T-cell (primary cell): ENCODE results near the gene PPARA. TPM values are rescaled to one million over a fixed set of nuclear protein-coding genes. Genes with fewer than 3 reads are reported as not detected.

Experiments
- ATAC-seq, 4 experiments: fragments of 200-7000 bp in 3 of 4; fragments of 150-1000 bp in 1 of 4; cut with Tn5 transposase; replicated peaks in 1 of 4; 1 replicate in 3 of 4; 2 replicates in 1 of 4; pipeline ENCODE4 v1.10.0; 2021; ENCODE audit warnings: moderate library complexity in 3 of 4, mild to moderate bottlenecking in 2 of 4, moderate number of reproducible peaks in 1 of 4
- CTCF ChIA-PET, 2 donors: fragments of 300-600 bp; sonication (Branson Sonifier 250); formaldehyde crosslinking; loops; one replicate each; lab custom pipeline; 2022; ENCODE audit warnings: antibody characterized with exemption in 2 of 2; lab: Charles Lee
- POLR2A ChIA-PET, 2 donors: fragments of 300-600 bp; sonication (Branson Sonifier 250); formaldehyde crosslinking; loops; one replicate each; lab custom pipeline; 2022; ENCODE audit warnings: antibody characterized with exemption in 2 of 2; lab: Charles Lee
- DNase-seq, 35 experiments: peaks; one replicate each; pipeline versions ENCODE4 v3.0.0 to v3.0.0-alpha.2; 2013 to 2023
- H3K27ac ChIP-seq: one replicate; pipeline ENCODE4 v1.5.1; 2013; ENCODE audit warnings: low read length
- H3K27me3 ChIP-seq, 2 experiments: replicated peaks in 1 of 2; 1 replicate in 1 of 2; 2 replicates in 1 of 2; pipeline versions ENCODE4 v1.6.1 to v1.7.0; 2013; ENCODE audit warnings: low read length in 1 of 2, mixed read lengths in 1 of 2; ENCODE audit not compliant: control insufficient read depth in 2 of 2, insufficient read depth in 2 of 2; ENCODE audit errors: extremely low read depth in 1 of 2
- H3K36me3 ChIP-seq, 2 donors: 1 replicate in 1 of 2; 2 replicates in 1 of 2; pipeline versions ENCODE4 v1.6.1 to v1.7.0; 2013; ENCODE audit warnings: low read length in 1 of 2; ENCODE audit not compliant: control insufficient read depth in 2 of 2, insufficient read depth in 1 of 2; ENCODE audit errors: extremely low read depth in 1 of 2
- H3K4me1 ChIP-seq, 2 experiments: 1 replicate in 1 of 2; 2 replicates in 1 of 2; pipeline versions ENCODE4 v1.6.1 to v1.7.0; 2013; ENCODE audit warnings: low read length in 2 of 2, mixed read lengths in 1 of 2; ENCODE audit not compliant: insufficient read depth in 2 of 2, control insufficient read depth in 1 of 2; ENCODE audit errors: extremely low read depth in 1 of 2
- H3K4me3 ChIP-seq, 2 donors: 1 replicate in 1 of 2; 2 replicates in 1 of 2; pipeline versions ENCODE4 v1.5.1 to v1.7.0; 2013; ENCODE audit warnings: mild to moderate bottlenecking in 2 of 2, low read length in 1 of 2, moderate library complexity in 1 of 2; ENCODE audit not compliant: control insufficient read depth in 1 of 2; ENCODE audit errors: extremely low read depth in 1 of 2
- H3K9me3 ChIP-seq: 2 replicates; pipeline ENCODE4 v1.7.0; 2013
- H3K27ac Mint-ChIP-seq, 2 donors: one replicate each; pipeline ENCODE4 v1.8.0; 2020 to 2021; ENCODE audit warnings: mild to moderate bottlenecking in 2 of 2, mixed read lengths in 2 of 2
- H3K27me3 Mint-ChIP-seq, 2 donors: one replicate each; pipeline ENCODE4 v1.8.0; 2021 to 2022; ENCODE audit warnings: mixed read lengths in 2 of 2
- H3K36me3 Mint-ChIP-seq: one replicate; pipeline ENCODE4 v1.8.0; 2021; ENCODE audit warnings: mixed read lengths
- H3K4me1 Mint-ChIP-seq, 3 donors: one replicate each; pipeline ENCODE4 v1.8.0; 2020 to 2022; ENCODE audit warnings: mixed read lengths in 3 of 3, mild to moderate bottlenecking in 1 of 3
- H3K4me3 Mint-ChIP-seq, 3 donors: one replicate each; pipeline ENCODE4 v1.8.0; 2020 to 2022; ENCODE audit warnings: mild to moderate bottlenecking in 3 of 3, mixed read lengths in 3 of 3, moderate library complexity in 3 of 3
- H3K9me3 Mint-ChIP-seq, 3 donors: one replicate each; pipeline ENCODE4 v1.8.0; 2020 to 2022; ENCODE audit warnings: mixed read lengths in 3 of 3
- WGBS: methylation state at CpG from one replicate; pipeline ENCODE4 v1.1.5; 2013; ENCODE audit warnings: missing lambda C conversion rate; ENCODE audit not compliant: insufficient coverage; 5-methylcytosine and 5-hydroxymethylcytosine counted together
- total RNA-seq, 35 experiments: library from RNA in 6 of 35; stranded (reverse) in 6 of 35; fragments of 120-200 nt in 1 of 35; gene quantifications; one replicate each; pipeline versions ENCODE4 v1.2.1 to v1.2.4 and lab custom pipeline; 2013 to 2026

PPARA gene
- total RNA-seq, 5 donors from 2014 or later (not counting 1 experiment from before 2014, with no cell fraction given), result 11.0 to 22.2 (median 19.6) TPM

GRCh38 chr22:46162771-46163556 lies 12.6 kb downstream of the PPARA start:
- no peak for DNase-seq
- ChIA-PET POLR2A (interaction anchor here in 1 of 2 donors (0.6 kb wide), 1 partner anchor 150 kb away, joined by 6 read pairs; no protein-coding TSS in a partner anchor), CTCF (no interaction called here)
- no peak overlapping the region for H3K27ac ChIP-seq
- Mint-ChIP-seq H3K36me3 (peaks cover 25% of the 10 kb centered on the region), H3K9me3 (no peaks in the 10 kb centered on the region), H3K27me3 (no peaks in the 10 kb centered on the region), H3K27ac (no peak overlapping the region), H3K4me3 (no peak overlapping the region), H3K4me1 (peaks cover 0 to 6% (median 0%) of the 10 kb centered on the region in 3 donors)
- ATAC-seq, result no peak
- no peaks in the 10 kb centered on the region for H3K27me3 ChIP-seq
- no peaks in the 10 kb centered on the region for H3K4me1 ChIP-seq
- H3K4me3 ChIP-seq, result no peak overlapping the region
- WGBS, result 98% methylated on average over 11 of the region's 17 CpGs
- H3K9me3 ChIP-seq, result no peaks in the 10 kb centered on the region
- peaks cover 0 to 5% of the 10 kb centered on the region in 2 donors for H3K36me3 ChIP-seq

DNA sequence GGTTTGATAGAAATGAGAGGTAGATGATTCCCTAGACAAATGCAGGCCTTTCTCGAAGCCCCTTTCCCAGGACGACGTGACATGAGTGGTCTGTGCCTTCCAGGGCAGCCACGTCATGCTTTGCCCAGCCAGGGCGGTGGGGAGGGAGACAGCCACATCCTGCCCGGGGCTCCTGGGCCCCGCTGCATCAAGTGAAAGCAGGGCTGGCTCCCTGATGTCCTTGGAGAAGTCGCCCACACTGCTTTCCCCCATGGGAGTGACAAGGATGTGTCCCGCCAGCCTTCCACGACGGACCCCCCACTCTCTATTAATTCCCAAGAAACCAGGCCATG lies 13.2 kb downstream of the PPARA start:
- 56% methylated on average over 7 of the region's 11 CpGs for WGBS
- ChIA-PET CTCF (no interaction called here), POLR2A (no interaction called here)
- no peaks in the 10 kb centered on the region for H3K27me3 Mint-ChIP-seq
- DNase-seq, result no peak
- no peak overlapping the region for H3K4me3 ChIP-seq
- no peaks in the 10 kb centered on the region for H3K9me3 ChIP-seq
- H3K4me1 Mint-ChIP-seq, result peaks cover 0 to 6% (median 0%) of the 10 kb centered on the region in 3 donors
- H3K27ac Mint-ChIP-seq, result no peak overlapping the region
- no peak for ATAC-seq
- H3K36me3 Mint-ChIP-seq, result peaks cover 21% of the 10 kb centered on the region
- H3K4me1 ChIP-seq, result no peaks in the 10 kb centered on the region
- H3K27me3 ChIP-seq, result no peaks in the 10 kb centered on the region
- peaks cover 0 to 5% of the 10 kb centered on the region in 2 donors for H3K36me3 ChIP-seq
- H3K27ac ChIP-seq, result no peak overlapping the region
- no peaks in the 10 kb centered on the region for H3K9me3 Mint-ChIP-seq
- no peak overlapping the region for H3K4me3 Mint-ChIP-seq

GRCh38 chr22:46165977-46166376 lies 15.7 kb downstream of the PPARA start:
- H3K4me1 Mint-ChIP-seq, result peaks cover under 1 to 5% (median 5%) of the 10 kb centered on the region in 3 donors
- POLR2A ChIA-PET, result no interaction called here
- 100% methylated on average over 2 of the region's 3 CpGs for WGBS

GRCh38 chr22:46169628-46170027 lies 19.3 kb downstream of the PPARA start:
- peaks cover 24 to 27% (median 26%) of the 10 kb centered on the region in 3 donors for H3K4me1 Mint-ChIP-seq
- POLR2A ChIA-PET, result no interaction called here

More at GRCh38 chr22:46165977-46166376, 15.7 kb downstream of the PPARA start:
- H3K36me3 Mint-ChIP-seq, result peaks cover 10% of the 10 kb centered on the region
- H3K27me3 Mint-ChIP-seq, result no peaks in the 10 kb centered on the region
- Histone ChIP-seq H3K4me3 (no peak overlapping the region), H3K27me3 (no peaks in the 10 kb centered on the region), H3K36me3 (peaks cover 0 to 5% of the 10 kb centered on the region in 2 donors), H3K27ac (no peak overlapping the region), H3K4me1 (peaks cover 0 to under 1% of the 10 kb centered on the region in 2 experiments), H3K9me3 (peaks cover 2% of the 10 kb centered on the region)
- no peak overlapping the region for H3K27ac Mint-ChIP-seq
- H3K9me3 Mint-ChIP-seq, result no peaks in the 10 kb centered on the region
- CTCF ChIA-PET, result no interaction called here
- DNase-seq (no peak), ATAC-seq (no peak)
- no peak overlapping the region for H3K4me3 Mint-ChIP-seq

GRCh38 chr22:46171940-46172339 lies 21.6 kb downstream of the PPARA start:
- H3K36me3 Mint-ChIP-seq, result peaks cover 8% of the 10 kb centered on the region
- H3K4me3 Mint-ChIP-seq, result no peak overlapping the region
- Histone ChIP-seq H3K4me3 (no peak overlapping the region), H3K27me3 (no peaks in the 10 kb centered on the region), H3K9me3 (peaks cover 2% of the 10 kb centered on the region), H3K4me1 (peaks cover 0 to 13% of the 10 kb centered on the region in 2 experiments), H3K27ac (no peak overlapping the region), H3K36me3 (no peaks in the 10 kb centered on the region)
- ChIA-PET POLR2A (no interaction called here), CTCF (no interaction called here)
- no peaks in the 10 kb centered on the region for H3K27me3 Mint-ChIP-seq
- ATAC-seq (no peak), DNase-seq (no peak)
- WGBS, result 72% methylated on average over 7 of the region's 8 CpGs
- H3K9me3 Mint-ChIP-seq, result no peaks in the 10 kb centered on the region
- H3K4me1 Mint-ChIP-seq, result peaks cover 26 to 34% (median 26%) of the 10 kb centered on the region in 3 donors
- H3K27ac Mint-ChIP-seq, result no peak overlapping the region

More at GRCh38 chr22:46169628-46170027, 19.3 kb downstream of the PPARA start:
- WGBS, result 80% methylated on average over 1 of the region's 1 CpG
- Mint-ChIP-seq H3K9me3 (no peaks in the 10 kb centered on the region), H3K4me3 (no peak overlapping the region), H3K27ac (no peak overlapping the region), H3K27me3 (no peaks in the 10 kb centered on the region), H3K36me3 (peaks cover 3% of the 10 kb centered on the region)
- H3K27ac ChIP-seq, result no peak overlapping the region
- H3K4me1 ChIP-seq, result peaks cover 0 to 13% of the 10 kb centered on the region in 2 experiments
- CTCF ChIA-PET, result no interaction called here
- H3K4me3 ChIP-seq, result no peak overlapping the region
- no peaks in the 10 kb centered on the region for H3K27me3 ChIP-seq
- H3K9me3 ChIP-seq, result peaks cover 2% of the 10 kb centered on the region
- H3K36me3 ChIP-seq, result no peaks in the 10 kb centered on the region
- DNase-seq (no peak), ATAC-seq (no peak)

- POLR2A ChIA-PET, result interaction anchor here in 1 of 2 donors (0.6 kb wide), 1 partner anchor 17 kb away, joined by 5 read pairs; no protein-coding TSS in a partner anchor
- no peak overlapping the region for H3K27ac ChIP-seq
Observed at GRCh38 chr22:46172522-46173110, 22.3 kb downstream of the PPARA start.

More at GRCh38 chr22:46172522-46173110, 22.3 kb downstream of the PPARA start:
- Histone ChIP-seq H3K9me3 (peaks cover 2% of the 10 kb centered on the region), H3K27me3 (no peaks in the 10 kb centered on the region), H3K4me3 (no peak overlapping the region), H3K4me1 (peaks cover 0 to 13% of the 10 kb centered on the region in 2 experiments), H3K36me3 (peaks cover 0 to 3% of the 10 kb centered on the region in 2 donors)
- CTCF ChIA-PET, result no interaction called here
- Mint-ChIP-seq H3K4me1 (peaks cover 26 to 34% (median 26%) of the 10 kb centered on the region in 3 donors), H3K27me3 (no peaks in the 10 kb centered on the region), H3K4me3 (no peak overlapping the region), H3K27ac (no peak overlapping the region), H3K36me3 (peaks cover 11% of the 10 kb centered on the region), H3K9me3 (no peaks in the 10 kb centered on the region)
- WGBS, result 96% methylated on average over 10 of the region's 11 CpGs
- DNase-seq, result no peak
- ATAC-seq, result no peak
